HG03097 (cell line): ENCODE data around the gene DPY19L1.
"Not testable (repeated sequence)": the region's sequence is repeated elsewhere in the genome, so short reads cannot be mapped to it uniquely, and the experiment has no call there.

Experiments
- ATAC-seq: cut with Tn5 transposase; IDR thresholded peaks from one replicate; pipeline ENCODE4 v1.9.1; 2021; ENCODE audit not compliant: unreplicated experiment, low FRiP score

Gene DPY19L1

DNA sequence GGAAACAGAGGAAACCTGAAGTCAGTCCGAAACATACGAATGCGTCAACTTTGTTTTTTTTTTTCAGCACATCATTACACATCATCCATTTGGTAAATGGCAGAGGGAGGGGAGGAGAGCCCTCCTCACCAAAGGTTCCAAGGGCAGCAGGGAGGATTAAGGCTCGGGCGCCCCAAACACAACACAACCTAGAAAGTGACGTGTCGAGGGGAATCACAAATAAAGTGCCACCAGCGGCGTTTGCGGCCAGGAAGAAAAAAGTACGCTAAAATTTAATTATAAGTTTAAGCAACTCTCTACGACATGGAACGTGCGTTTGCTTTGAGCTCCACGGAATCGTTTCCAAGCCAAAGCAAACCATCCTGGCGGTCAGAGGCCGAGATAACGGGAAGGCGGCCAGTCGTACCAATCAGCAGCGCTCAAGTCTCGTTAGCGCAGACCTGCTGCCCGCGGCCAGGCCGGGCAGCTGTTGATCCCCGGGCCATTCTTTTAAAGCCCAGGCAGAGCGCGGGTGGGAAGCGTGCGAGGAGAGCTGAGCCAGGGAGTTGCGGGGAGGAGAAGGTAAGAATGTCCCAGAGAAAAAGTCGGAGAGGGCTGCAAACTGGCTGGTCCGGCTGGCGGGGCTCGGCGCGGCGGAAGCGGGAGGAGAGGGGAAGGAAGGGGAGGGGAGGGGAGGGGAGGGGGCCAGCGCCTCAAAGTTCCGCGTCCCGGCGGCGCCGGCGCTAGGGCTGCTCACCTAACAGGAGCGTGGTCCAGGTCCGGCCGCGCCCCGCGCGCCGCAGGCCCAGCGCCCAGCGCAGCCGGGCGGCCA, 719 bp downstream of the DPY19L1 start:
- peak; percentile 11 for ATAC-seq

GRCh38 chr7:35035511-35035961, 1.7 kb downstream of the DPY19L1 start:
- no peak for ATAC-seq

GRCh38 chr7:35032166-35032565, 5.1 kb downstream of the DPY19L1 start:
- ATAC-seq = no peak

DNA sequence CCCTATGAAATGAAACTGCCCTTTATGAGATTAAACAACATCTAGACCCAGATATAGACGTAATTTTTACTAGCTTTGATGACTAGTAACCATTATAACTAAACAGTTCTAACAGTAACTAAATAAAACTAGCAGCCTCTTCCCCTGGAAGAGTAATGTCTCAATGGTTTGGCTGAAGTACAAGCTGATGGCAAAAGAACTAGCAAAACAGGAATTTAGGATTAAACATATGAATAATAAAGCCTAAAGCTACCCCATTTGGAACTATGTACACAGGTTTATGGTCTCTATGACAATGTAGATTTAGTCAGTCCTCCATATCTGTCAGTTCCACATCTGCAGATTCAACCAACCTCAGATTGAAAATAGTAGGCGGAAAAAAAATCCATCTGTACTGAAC, 6.4 kb downstream of the DPY19L1 start:
- ATAC-seq = no peak

DNA sequence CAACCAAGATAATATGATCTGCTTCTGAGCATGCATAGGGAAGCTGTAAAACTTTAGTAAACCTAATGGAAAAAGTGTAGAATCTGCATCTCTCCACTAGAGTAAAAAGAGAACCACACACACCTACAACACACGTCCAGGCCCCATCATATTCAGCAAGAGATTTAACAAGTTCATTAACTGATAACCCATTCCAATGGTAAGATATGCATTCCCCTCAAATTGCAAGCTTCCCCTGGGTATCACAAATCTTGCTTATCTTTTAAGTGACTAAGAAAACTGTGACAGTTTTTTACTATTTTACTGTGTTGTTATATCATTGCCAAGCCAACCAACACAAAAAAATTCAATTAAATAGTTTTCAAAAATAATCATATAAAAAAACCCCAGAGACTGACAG, 8.0 kb downstream of the DPY19L1 start:
- ATAC-seq = no peak

GRCh38 chr7:35026150-35026549, 11.1 kb downstream of the DPY19L1 start:
- no peak for ATAC-seq

GRCh38 chr7:35025369-35025870, 11.9 kb downstream of the DPY19L1 start:
- ATAC-seq = no peak

GRCh38 chr7:35024298-35024697, 13.0 kb downstream of the DPY19L1 start:
- ATAC-seq = no peak

DNA sequence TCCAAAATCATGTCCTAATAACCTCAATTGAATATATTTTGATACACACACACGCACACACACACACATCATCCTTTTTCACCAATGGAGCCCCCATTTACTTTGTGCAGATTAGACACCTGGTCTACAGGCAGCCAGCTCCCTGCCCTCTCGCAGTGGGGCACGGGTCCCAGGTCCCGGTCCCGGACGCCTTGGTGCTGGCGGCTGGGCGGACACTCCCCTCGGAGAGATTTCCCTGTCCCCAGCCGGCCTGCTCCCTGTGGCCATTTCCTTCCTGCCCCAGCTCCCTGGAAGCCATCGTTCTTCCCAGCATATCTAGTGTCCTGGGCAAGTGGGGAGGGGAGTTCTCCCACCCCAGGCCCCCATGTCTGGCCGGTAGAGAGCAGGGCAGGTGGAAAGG, 14.6 kb downstream of the DPY19L1 start:
- no peak for ATAC-seq

DNA sequence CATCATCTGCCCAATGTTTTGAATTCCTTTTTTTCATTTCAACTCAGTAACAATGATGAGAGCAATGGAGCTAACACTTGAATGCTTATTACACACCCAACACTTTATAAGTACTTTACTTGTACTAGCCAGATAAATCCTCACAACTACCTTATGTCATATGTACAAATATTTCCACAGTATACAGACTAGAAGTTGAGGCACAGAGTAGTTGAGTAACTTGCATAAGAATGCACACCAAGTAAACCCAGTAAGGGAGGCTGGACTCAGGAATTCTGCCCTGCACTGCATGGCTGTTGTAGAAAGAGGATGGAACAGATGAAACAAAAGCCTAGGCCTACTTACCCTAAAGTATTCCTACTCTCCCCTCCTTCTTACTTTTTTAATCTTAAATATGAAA, 15.8 kb downstream of the DPY19L1 start:
- no peak for ATAC-seq

DNA sequence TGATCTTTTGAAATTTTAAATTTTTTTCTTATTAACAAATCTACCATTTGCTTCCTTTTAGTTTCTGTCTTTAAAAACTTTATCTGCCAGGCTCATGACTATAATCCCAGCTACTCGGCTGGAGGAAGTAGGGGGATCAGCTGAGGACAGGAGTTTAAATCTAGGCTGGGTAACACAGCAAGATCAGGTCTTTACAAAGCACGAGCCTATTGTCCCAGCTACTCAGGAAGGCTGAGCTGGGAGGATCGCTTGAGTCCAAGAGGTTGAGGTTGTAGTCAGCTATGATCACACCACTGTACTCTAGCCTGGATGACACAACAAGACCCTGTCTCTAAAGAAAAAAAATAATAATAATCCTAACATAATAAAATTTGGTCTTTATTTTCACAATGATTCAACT, 17.5 kb downstream of the DPY19L1 start:
- ATAC-seq = no peak

- ATAC-seq = no peak
Observed at GRCh38 chr7:35019179-35019729, 18.0 kb downstream of the DPY19L1 start.

DNA sequence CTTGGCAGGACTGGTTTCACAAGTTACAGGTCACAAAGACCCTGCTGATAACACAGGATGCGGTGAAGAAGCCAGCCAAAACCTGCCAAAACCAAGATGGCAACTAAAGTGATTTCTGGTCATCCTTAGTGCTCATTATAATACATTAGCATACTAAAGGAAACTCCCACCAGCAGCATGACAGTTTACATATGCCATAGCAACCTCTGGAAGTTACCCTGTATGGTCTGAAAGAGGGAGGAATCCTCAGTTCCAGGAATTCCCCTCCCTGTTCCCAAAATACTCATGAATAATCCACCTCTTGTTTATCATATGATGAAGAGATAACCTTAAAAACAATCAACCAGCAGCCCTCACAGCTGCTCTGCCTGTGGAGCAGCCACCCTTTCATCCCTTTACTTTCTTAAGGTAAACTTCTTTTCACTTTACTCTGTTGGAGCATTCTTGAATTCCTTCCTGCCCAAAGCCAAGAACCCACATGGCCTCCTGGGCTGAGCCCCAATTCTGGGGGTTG, 21.9 kb downstream of the DPY19L1 start:
- no peak for ATAC-seq

DNA sequence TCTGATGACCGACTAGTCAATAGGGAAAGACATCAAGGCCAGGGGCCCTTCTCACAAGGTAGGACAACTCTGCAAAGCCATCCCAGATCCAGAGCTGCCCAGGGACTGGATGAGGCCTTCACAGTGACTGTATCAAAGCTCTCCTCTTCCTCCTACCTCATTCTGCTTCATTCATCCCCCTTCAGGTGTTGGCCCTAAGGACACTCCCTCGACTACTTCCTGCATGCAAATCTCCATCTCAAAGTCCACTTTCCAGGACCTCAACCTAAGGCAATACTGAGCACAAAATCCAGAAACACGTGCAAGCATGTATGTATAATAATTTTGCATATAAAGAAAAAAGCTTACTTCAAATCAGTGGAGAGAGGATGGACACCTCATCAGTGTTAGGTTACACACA, 25.1 kb downstream of the DPY19L1 start:
- ATAC-seq = no peak

DNA sequence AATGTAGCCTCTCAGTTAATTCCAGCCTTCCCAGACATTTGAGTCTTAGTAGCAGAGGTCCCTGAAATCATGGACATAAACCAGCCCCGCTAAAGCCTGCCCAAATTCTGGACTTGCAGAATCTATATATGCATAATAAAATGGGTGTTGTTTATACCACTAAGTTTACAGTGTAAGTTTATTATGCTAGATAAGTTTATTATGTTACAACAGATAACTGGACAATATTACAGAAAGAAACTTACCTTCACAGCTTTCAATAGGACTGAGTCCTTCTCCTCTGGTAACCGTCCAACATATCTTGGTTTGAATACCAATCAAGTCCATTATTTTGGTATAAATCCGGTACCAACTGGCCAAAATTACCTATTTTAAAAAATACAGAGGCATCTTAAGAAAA, 26.2 kb downstream of the DPY19L1 start:
- no peak for ATAC-seq

- ATAC-seq = no peak
Observed at GRCh38 chr7:35007768-35008167, 29.5 kb downstream of the DPY19L1 start.

DNA sequence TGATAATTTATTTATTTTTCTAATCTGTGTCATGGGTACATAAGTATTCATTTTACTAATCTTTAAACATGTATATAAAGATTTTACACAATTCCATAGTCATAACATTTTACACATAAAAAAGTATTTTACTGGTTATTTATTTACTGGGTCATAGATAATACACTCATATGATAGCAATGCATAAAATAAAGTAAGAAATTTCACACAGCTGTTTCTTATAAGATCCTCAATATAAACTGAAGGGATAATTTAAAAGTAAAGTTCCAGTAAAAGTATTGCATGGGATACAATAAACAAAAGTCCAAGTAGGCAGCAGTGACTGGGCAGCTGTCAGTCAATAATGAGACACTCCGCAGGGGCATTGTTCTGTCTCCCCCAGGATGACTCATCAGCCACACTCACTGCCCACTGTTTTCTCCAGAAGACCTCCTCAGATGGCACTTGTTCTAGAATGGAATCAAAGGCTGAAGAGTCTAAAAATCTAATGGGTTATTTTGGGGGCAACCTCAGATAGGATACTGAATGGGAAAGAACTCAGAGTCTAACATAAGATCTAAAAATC, 32.7 kb downstream of the DPY19L1 start:
- ATAC-seq = no peak

DNA sequence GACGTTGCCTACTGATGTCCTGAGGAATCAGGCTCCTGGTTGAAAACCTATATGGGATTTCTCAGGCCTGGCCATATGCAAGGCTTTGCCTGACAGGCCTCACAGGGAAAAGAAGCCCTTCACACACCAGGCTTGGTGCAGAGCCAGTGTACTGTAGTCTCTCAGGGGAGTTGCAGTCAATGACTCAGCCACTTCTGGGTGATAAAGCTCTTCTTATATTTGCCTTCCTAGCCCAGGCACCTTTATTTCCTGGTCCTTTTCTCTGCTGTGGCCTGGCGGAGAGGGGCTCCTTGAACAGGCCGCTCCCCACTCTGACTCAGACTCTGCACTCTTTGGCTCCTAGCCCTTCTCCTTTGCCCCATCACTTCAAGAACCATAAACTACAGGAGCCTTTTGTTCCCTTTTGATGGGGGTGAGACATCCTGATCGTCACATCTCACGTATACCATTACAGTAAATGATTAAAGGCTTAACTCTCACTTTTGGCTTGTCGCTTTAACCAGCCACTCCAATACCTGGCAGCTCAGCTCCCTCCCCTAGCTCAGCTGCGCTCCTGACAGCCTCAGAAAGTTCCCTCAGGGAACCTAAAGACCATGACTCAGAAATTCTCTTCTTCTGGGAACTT, 33.5 kb downstream of the DPY19L1 start:
- peak; percentile 54 for ATAC-seq

GRCh38 chr7:35003177-35003650, 34.1 kb downstream of the DPY19L1 start:
- not testable (repeated sequence) for ATAC-seq

DNA sequence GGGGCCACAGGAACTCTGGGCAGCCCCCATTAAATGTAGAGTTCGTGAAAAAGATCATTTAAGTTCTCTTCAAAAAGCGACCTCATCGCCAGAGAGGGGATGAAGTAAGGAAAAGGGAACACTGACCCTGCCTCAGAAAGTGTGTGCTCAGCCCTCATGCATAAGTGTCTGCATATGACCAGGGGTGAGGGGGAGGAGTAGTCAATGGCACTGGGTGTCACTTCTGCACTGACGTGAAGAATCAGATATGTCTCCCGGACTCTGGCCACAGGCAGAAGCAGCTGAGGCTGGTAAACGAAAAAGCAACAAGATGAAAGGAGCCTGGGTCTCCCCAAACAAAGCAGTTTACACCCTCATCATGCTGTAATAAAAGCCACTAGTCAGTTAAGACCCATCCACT, 39.0 kb downstream of the DPY19L1 start:
- ATAC-seq = not testable (repeated sequence)
